ENCODE measurements around the gene PEX7.

DNA sequence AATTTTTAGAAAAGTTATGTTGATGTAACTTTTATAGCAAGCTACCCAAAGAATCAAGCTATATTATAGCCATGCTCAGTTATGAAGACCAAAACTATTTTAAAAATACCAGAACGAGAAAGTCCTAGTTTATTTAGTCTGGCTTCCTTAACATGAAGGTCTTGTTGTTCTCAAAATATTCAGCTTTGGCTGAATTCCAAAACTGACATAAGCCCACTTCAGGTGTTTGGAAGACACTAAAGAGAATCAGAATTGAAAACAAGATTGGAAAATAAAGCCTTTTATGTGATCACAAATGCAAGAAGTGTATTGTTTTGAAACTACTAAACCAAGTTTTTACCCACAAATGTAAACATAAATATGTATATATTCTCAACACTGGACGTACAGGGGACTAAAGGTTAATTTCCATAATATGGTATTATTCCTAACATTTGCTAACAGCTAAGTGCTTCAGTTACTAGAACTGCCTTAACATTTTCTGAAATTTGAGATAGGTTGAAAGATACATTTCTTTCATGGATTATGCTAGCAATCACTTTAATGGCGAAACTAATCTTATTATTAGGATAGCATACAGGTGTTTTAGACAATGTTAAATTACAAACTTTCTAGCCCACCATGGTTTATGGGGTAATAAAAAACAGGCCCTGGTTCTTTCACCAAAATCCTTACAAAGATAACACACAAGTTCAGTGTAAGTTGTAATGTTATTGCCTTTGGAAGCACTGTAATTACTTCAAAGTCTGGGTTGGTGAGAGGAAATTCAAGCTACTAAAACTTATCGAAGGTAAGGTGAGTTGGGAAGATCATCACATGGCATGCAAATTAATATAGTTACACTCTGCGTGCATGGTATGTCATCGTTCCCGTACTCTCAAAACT, 31.7 kb upstream of the PEX7 start:
- TF ChIP-seq, protein P1, sequence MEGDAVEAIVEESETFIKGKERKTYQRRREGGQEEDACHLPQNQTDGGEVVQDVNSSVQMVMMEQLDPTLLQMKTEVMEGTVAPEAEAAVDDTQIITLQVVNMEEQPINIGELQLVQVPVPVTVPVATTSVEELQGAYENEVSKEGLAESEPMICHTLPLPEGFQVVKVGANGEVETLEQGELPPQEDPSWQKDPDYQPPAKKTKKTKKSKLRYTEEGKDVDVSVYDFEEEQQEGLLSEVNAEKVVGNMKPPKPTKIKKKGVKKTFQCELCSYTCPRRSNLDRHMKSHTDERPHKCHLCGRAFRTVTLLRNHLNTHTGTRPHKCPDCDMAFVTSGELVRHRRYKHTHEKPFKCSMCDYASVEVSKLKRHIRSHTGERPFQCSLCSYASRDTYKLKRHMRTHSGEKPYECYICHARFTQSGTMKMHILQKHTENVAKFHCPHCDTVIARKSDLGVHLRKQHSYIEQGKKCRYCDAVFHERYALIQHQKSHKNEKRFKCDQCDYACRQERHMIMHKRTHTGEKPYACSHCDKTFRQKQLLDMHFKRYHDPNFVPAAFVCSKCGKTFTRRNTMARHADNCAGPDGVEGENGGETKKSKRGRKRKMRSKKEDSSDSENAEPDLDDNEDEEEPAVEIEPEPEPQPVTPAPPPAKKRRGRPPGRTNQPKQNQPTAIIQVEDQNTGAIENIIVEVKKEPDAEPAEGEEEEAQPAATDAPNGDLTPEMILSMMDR (conservative IDR thresholded peaks at IDR 0.05 in 1 of 2, IDR thresholded peaks at IDR 0.05 in 1 of 2; ENCODE audit: extremely low read depth in 1 of 2, insufficient read depth in 1 of 2, low read depth in 1 of 2, low read length in 2 of 2), result no peak
- no peak for TF ChIP-seq EZH2 (IDR thresholded peaks at IDR 0.05; ENCODE audit: borderline replicate concordance, low read length)

All from mammary epithelial cell (primary cell).